Subcutaneous abdominal adipose tissue (tissue), 5 donors: Measurements from ENCODE around the gene RHBDF2.

Experiments used
- H3K27ac ChIP-seq: one replicate; pipeline ENCODE4 v1.7.0; 2013; ENCODE audit warnings: low read depth, mild to moderate bottlenecking, inconsistent platforms, low read length, moderate library complexity
- H3K27me3 ChIP-seq, 5 donors: one replicate each; pipeline ENCODE4 v1.7.0; 2013; ENCODE audit warnings: low read length in 5 of 5, inconsistent platforms in 1 of 5; ENCODE audit not compliant: control insufficient read depth in 5 of 5, insufficient read depth in 4 of 5
- H3K36me3 ChIP-seq, 5 donors: one replicate each; pipeline ENCODE4 v1.7.0; 2013; ENCODE audit warnings: low read length in 5 of 5; ENCODE audit not compliant: control insufficient read depth in 5 of 5, insufficient read depth in 5 of 5
- H3K4me1 ChIP-seq, 5 donors: one replicate each; pipeline ENCODE4 v1.7.0; 2013; ENCODE audit warnings: low read length in 5 of 5, mild to moderate bottlenecking in 3 of 5, moderate library complexity in 1 of 5; ENCODE audit not compliant: control insufficient read depth in 5 of 5, insufficient read depth in 5 of 5
- H3K4me3 ChIP-seq, 5 donors: one replicate each; pipeline ENCODE4 v1.7.0; 2013; ENCODE audit warnings: low read length in 5 of 5, low read depth in 1 of 5
- H3K9ac ChIP-seq, 5 donors: one replicate each; pipeline ENCODE4 v1.7.0; 2013; ENCODE audit warnings: low read length in 5 of 5, mild to moderate bottlenecking in 4 of 5, moderate library complexity in 3 of 5
- H3K9me3 ChIP-seq, 5 donors: one replicate each; pipeline ENCODE4 v1.7.0; 2013; ENCODE audit warnings: low read length in 5 of 5; ENCODE audit not compliant: control insufficient read depth in 5 of 5
- donor health status: healthy.
- donor health status: healthy.
- donor health status: healthy.
- donor health status: healthy.
- donor health status: healthy.

The RHBDF2 gene

DNA sequence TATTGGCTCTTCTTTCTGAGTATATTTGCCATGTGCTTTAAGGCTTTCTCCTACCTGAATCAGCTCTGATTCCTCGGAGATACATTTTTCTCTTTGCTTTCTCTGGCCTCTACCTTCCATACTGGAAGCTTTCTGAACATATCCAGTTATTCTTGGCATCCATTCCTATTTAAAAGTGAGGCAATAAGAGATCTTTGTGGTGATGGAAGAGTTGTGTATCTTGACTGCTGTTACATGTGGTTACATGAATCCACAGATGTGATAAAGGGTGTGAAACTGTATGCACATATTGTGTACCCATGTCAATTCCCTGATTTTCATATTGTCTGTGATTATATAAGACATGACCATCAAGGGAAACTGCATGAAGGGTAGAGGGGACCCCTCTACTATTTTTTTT is 72.7 kb downstream of the RHBDF2 start:
- no peak overlapping the region for H3K27ac ChIP-seq
- H3K4me3 ChIP-seq: no peak overlapping the region
- H3K36me3 ChIP-seq: no peaks in the 10 kb centered on the region
- H3K4me1 ChIP-seq: peaks cover 3 to 19% (median 14%) of the 10 kb centered on the region in 5 donors
- H3K9me3 ChIP-seq: no peaks in the 10 kb centered on the region
- no peak overlapping the region for H3K9ac ChIP-seq
- H3K27me3 ChIP-seq: no peaks in the 10 kb centered on the region

GRCh38 chr17:76427501-76428231 is 73.6 kb downstream of the RHBDF2 start:
- H3K27me3 ChIP-seq: no peaks in the 10 kb centered on the region
- peaks cover 3 to 19% (median 14%) of the 10 kb centered on the region in 5 donors for H3K4me1 ChIP-seq
- no peaks in the 10 kb centered on the region for H3K9me3 ChIP-seq
- peaks cover 0 to 4% (median 0%) of the 10 kb centered on the region in 5 donors for H3K36me3 ChIP-seq
- H3K27ac ChIP-seq: peak overlapping the region; percentile 34
- no peak overlapping the region for H3K9ac ChIP-seq
- H3K4me3 ChIP-seq: no peak overlapping the region

- no peak overlapping the region for H3K4me3 ChIP-seq
- peak overlapping the region; percentile 20 for H3K27ac ChIP-seq
- H3K9me3 ChIP-seq: no peaks in the 10 kb centered on the region
- H3K27me3 ChIP-seq: no peaks in the 10 kb centered on the region
- H3K36me3 ChIP-seq: peaks cover 0 to 4% (median 0%) of the 10 kb centered on the region in 5 donors
- no peak overlapping the region for H3K9ac ChIP-seq
- H3K4me1 ChIP-seq: peaks cover 3 to 19% (median 14%) of the 10 kb centered on the region in 5 donors
These were observed 74.4 kb downstream of the RHBDF2 start for GRCh38 chr17:76426853-76427252.

DNA sequence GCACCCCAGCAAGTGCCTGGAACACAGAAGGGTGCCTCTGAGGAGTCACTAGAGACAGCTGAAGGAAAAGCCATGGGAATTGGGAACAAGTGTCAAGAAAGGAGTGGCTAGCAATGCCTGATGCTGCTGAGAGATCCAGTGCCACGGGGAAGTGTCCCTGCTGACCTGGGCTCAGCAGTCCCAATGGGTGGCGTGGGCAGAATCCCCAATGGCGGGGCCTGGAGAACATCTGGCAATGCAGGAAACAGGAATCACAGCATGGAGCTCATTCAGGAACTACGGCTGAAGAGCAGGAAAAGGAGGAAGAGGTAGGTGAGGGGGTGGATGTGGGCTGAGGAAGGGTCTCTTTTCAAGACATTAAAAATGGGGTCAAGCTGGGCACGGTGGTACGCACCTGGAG is 78.4 kb downstream of the RHBDF2 start:
- Histone ChIP-seq H3K9ac (no peak overlapping the region), H3K27ac (no peak overlapping the region), H3K4me1 (peaks cover 3 to 26% (median 25%) of the 10 kb centered on the region in 5 donors), H3K36me3 (peaks cover 0 to 4% (median 0%) of the 10 kb centered on the region in 5 donors), H3K4me3 (no peak overlapping the region), H3K27me3 (no peaks in the 10 kb centered on the region), H3K9me3 (no peaks in the 10 kb centered on the region)

DNA sequence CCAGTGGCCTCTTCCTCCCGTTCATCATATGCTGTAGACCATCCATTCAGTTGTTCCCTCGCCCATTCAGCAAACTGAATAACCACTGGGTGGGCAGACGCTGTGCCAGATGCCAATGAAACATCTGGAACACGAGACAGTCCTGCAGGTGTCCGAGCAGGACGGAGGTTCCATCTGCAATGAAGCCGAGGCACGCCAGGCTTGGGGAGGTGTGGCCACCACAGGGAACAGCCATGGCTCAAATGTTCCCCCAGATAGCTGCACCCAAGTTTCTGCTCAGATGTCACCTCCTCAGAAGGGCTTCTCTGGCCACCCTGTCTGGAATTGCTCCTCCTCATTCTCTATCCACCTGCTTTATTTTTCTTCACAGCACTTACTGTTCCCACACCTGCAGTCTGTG is 78.8 kb downstream of the RHBDF2 start:
- no peak overlapping the region for H3K4me3 ChIP-seq
- H3K9me3 ChIP-seq: no peaks in the 10 kb centered on the region
- H3K36me3 ChIP-seq: peaks cover 0 to 8% (median 0%) of the 10 kb centered on the region in 5 donors
- no peak overlapping the region for H3K9ac ChIP-seq
- peaks cover under 1 to 21% (median 20%) of the 10 kb centered on the region in 5 donors for H3K4me1 ChIP-seq
- no peaks in the 10 kb centered on the region for H3K27me3 ChIP-seq
- no peak overlapping the region for H3K27ac ChIP-seq

- H3K4me1 ChIP-seq: peaks cover 0 to 14% (median 11%) of the 10 kb centered on the region in 5 donors
- H3K9ac ChIP-seq: peak overlapping the region in 1 of 5 donors; percentile 23
- no peak overlapping the region for H3K4me3 ChIP-seq
- H3K27ac ChIP-seq: no peak overlapping the region
- no peaks in the 10 kb centered on the region for H3K27me3 ChIP-seq
- H3K36me3 ChIP-seq: peaks cover 0 to 11% (median 0%) of the 10 kb centered on the region in 5 donors
- no peaks in the 10 kb centered on the region for H3K9me3 ChIP-seq
These were observed 80.2 kb downstream of the RHBDF2 start for GRCh38 chr17:76421044-76421407.
